Spleen (tissue), 11 donors: Measurements from ENCODE around the gene SLC43A1. TPM values are rescaled to one million over a fixed set of nuclear protein-coding genes. Genes with fewer than 3 reads are reported as not detected.

Experiments used
- DNase-seq: peaks from one replicate; pipeline ENCODE4 v3.0.0-alpha.2; 2020
- H3K27ac ChIP-seq, 8 donors: fragments of 200-600 bp; sonication (generic) in 7 of 8; 1 replicate in 4 of 8; 2 replicates in 4 of 8; pipeline versions ENCODE4 v1.5.0 to v1.8.0; 2016 to 2021; ENCODE audit warnings: inconsistent platforms in 4 of 8, mild to moderate bottlenecking in 4 of 8, moderate library complexity in 1 of 8
- H3K27me3 ChIP-seq, 7 donors: fragments of 200-600 bp; sonication (generic) in 6 of 7; replicated peaks in 1 of 7; 1 replicate in 4 of 7; 2 replicates in 3 of 7; pipeline versions ENCODE4 v1.5.0 to v1.8.0; 2016 to 2021; ENCODE audit warnings: inconsistent platforms in 3 of 7, mild to moderate bottlenecking in 1 of 7
- H3K36me3 ChIP-seq, 6 donors: fragments of 200-600 bp; sonication (generic) in 5 of 6; 1 replicate in 4 of 6; 2 replicates in 2 of 6; pipeline versions ENCODE4 v1.5.0 to v1.8.0; 2016 to 2021; ENCODE audit warnings: inconsistent platforms in 2 of 6
- H3K4me1 ChIP-seq, 6 donors: fragments of 200-600 bp; sonication (generic) in 5 of 6; 1 replicate in 3 of 6; 2 replicates in 3 of 6; pipeline versions ENCODE4 v1.5.0 to v1.8.0; 2016 to 2021; ENCODE audit warnings: inconsistent platforms in 3 of 6
- H3K4me3 ChIP-seq, 8 donors: fragments of 200-600 bp; sonication (generic) in 7 of 8; 1 replicate in 4 of 8; 2 replicates in 4 of 8; pipeline versions ENCODE4 v1.5.0 to v1.8.0; 2016 to 2021; ENCODE audit warnings: inconsistent platforms in 4 of 8, mild to moderate bottlenecking in 4 of 8, moderate library complexity in 2 of 8
- H3K9me3 ChIP-seq, 8 donors: fragments of 200-600 bp; sonication (generic) in 7 of 8; 1 replicate in 4 of 8; 2 replicates in 4 of 8; pipeline versions ENCODE4 v1.5.0 to v1.8.0; 2016 to 2021; ENCODE audit warnings: inconsistent platforms in 4 of 8
- POLR2A ChIP-seq, 3 donors: fragments of 450-650 bp; IDR thresholded peaks; one replicate each; pipeline ENCODE4 v1.5.1; 2017; ENCODE audit warnings: antibody characterized with exemption in 3 of 3, mild to moderate bottlenecking in 1 of 3
- POLR2AphosphoS5 ChIP-seq, 3 donors: sonication (generic); formaldehyde crosslinking; IDR thresholded peaks; one replicate each; pipeline ENCODE4 v1.5.1; 2017; ENCODE audit warnings: antibody characterized with exemption in 3 of 3
- WGBS, 5 donors: extraction: QIAGEN DNeasy Blood & Tissue Kit in 3 of 5; methylation state at CpG; one replicate each; pipeline versions ENCODE4 v1.1.5 to v1.1.7; 2013 to 2018; 5-methylcytosine and 5-hydroxymethylcytosine counted together
- intact Hi-C: fragments of 100-400 bp; cut with DNase I; formaldehyde crosslinking; loops from one replicate; pipeline ENCODE4 v1.15.0; 2023; ENCODE audit warnings: low total_unique reads
- polyA plus RNA-seq, 3 donors: library from polyadenylated mRNA; stranded (reverse); fragments of 200-250 nt; gene quantifications; one replicate each; pipeline ENCODE4 v1.2.1, GENCODE V29; 2013
- total RNA-seq, 7 donors: library from RNA; depleted of rRNA in 3 of 7; stranded (reverse); fragments of >200 nt in 3 of 7; fragmentation: NEBNext Ultra II Directional in 4 of 7; extraction: Animal tissue kit (Norgen Biotek cat#: 25700) in 4 of 7; gene quantifications; one replicate each; pipeline versions ENCODE4 v1.1.0 to v1.2.1, GENCODE V29; 2016 to 2021
- TF ChIP-seq, protein P1 (sequence below), 11 experiments: fragments of 200-600 bp in 7 of 11; fragments of 450-650 bp in 4 of 11; sonication (generic) in 4 of 11; IDR thresholded peaks in 8 of 11; conservative IDR thresholded peaks in 3 of 11; 1 replicate in 7 of 11; 2 replicates in 4 of 11; pipeline versions ENCODE4 v1.4.0 to v1.8.0; 2016 to 2021; ENCODE audit warnings: antibody characterized with exemption in 11 of 11, inconsistent platforms in 4 of 11, mild to moderate bottlenecking in 1 of 11
- donor health status: healthy with polysubstance abuse.
- donor health status: DM: no; HTN: no; CAD: no; lungs with moderate emphysema.
- donor health status: DM: no; HTN: no; CAD: no.
- donor health status: Bipolar disorder and iron deficiency.
- donor health status: healthy.
- donor health status: DM: no; HTN: no; CAD: no.
- donor health status: DM: yes; HTN: yes; CAD: no.

The SLC43A1 gene
- total and polyA plus RNA-seq, 10 donors: 6.2 to 16.1 (median 10.8) TPM

DNA sequence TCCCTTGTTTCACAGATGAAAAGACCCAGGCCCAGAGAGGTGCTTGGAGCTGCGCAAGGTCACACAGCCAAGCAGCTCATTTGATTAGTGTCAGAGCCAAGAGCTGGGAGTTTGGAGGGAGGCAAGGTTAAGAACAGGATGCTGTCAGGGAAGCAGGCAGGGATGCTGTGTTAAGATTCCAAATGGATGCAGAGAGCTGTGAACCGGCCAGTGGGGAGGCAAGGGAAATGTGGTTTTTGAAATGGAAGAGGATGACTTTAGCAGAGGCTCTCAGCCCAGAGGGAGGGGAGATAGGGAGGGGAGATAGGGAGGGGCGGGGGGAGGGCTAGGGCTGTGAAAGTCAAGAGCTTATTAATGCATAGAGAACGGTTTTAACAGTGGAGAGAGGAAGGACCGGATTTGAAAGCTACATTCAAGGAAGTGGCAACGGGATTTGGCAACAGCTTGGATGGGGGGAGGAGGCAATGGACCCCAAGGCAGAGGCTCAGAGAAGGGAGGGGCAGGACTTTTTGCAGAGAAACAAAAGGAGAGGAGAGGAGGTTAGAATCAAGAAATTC, 42.1 kb downstream of the SLC43A1 start:
- Histone ChIP-seq H3K4me3 (no peak overlapping the region), H3K27ac (no peak overlapping the region), H3K27me3 (peaks cover 0 to 48% (median 13%) of the 10 kb centered on the region in 7 donors), H3K36me3 (no peaks in the 10 kb centered on the region), H3K4me1 (peaks cover 8 to 41% (median 36%) of the 10 kb centered on the region in 6 donors), H3K9me3 (no peaks in the 10 kb centered on the region)
- intact Hi-C loops: no loop called here
- 35 to 54% (median 42%) methylated on average over 6 of the region's 6 CpGs for WGBS, 5 donors
- no peak for DNase-seq
- TF ChIP-seq, protein P1, sequence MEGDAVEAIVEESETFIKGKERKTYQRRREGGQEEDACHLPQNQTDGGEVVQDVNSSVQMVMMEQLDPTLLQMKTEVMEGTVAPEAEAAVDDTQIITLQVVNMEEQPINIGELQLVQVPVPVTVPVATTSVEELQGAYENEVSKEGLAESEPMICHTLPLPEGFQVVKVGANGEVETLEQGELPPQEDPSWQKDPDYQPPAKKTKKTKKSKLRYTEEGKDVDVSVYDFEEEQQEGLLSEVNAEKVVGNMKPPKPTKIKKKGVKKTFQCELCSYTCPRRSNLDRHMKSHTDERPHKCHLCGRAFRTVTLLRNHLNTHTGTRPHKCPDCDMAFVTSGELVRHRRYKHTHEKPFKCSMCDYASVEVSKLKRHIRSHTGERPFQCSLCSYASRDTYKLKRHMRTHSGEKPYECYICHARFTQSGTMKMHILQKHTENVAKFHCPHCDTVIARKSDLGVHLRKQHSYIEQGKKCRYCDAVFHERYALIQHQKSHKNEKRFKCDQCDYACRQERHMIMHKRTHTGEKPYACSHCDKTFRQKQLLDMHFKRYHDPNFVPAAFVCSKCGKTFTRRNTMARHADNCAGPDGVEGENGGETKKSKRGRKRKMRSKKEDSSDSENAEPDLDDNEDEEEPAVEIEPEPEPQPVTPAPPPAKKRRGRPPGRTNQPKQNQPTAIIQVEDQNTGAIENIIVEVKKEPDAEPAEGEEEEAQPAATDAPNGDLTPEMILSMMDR (IDR thresholded peaks at IDR 0.05 in 8 of 11, conservative IDR thresholded peaks at IDR 0.05 in 3 of 11): no peak
- no peak for TF ChIP-seq POLR2AphosphoS5 (IDR thresholded peaks at IDR 0.05)
- no peak for TF ChIP-seq POLR2A (IDR thresholded peaks at IDR 0.05)

DNA sequence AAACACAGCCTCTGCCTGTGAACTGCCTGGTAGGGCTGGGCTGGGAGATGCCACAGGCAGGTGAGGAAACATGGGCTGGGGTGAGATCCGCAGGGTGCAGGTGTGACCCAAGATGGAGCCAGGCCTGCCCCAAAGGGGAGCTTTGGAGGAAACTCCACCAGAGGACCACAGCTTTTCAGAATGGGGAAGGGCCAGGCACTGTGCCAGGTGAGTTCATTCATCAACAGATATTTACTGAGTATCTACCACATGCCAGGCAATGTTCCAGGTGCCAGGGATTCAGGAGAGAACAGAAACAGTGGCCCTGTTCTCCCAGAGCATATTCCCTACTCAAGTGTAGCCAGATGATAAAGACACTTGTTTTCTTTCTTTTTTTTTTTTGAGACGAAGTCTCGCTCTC, 44.0 kb downstream of the SLC43A1 start:
- peaks cover 8 to 33% (median 28%) of the 10 kb centered on the region in 6 donors for H3K4me1 ChIP-seq
- H3K4me3 ChIP-seq: no peak overlapping the region
- H3K27ac ChIP-seq: no peak overlapping the region
- intact Hi-C loops: no loop called here
- 90 to 100% (median 96%) methylated on average over 3 of the region's 3 CpGs for WGBS, 5 donors
- TF ChIP-seq, protein P1 (IDR thresholded peaks at IDR 0.05 in 8 of 11, conservative IDR thresholded peaks at IDR 0.05 in 3 of 11): no peak
- no peak for TF ChIP-seq POLR2A (IDR thresholded peaks at IDR 0.05)
- TF ChIP-seq POLR2AphosphoS5 (IDR thresholded peaks at IDR 0.05): no peak
- no peak for DNase-seq
- no peaks in the 10 kb centered on the region for H3K36me3 ChIP-seq
- H3K27me3 ChIP-seq: peaks cover 0 to 43% (median 9%) of the 10 kb centered on the region in 7 donors
- no peaks in the 10 kb centered on the region for H3K9me3 ChIP-seq

DNA sequence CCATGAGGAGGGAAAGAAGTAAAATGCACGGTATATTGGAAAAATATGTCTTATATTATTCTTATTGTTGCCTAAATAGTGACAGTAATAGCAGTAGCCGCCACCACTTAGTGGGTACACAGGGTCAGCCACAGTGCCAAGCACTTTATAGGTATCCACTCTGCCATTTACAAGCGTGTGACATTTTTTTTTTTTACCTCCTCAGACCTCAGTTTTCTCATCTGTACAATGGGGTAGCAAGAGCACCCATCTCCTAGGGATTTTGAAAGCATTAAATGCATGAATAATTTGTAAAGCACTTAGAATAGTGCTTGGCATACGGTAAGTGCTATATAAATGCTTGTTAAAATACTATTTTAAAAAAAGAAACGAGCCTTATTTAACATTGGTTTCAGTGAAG, 46.2 kb downstream of the SLC43A1 start:
- intact Hi-C loops: no loop called here
- WGBS, 5 donors: 77 to 92% (median 83%) methylated on average over 5 of the region's 5 CpGs

DNA sequence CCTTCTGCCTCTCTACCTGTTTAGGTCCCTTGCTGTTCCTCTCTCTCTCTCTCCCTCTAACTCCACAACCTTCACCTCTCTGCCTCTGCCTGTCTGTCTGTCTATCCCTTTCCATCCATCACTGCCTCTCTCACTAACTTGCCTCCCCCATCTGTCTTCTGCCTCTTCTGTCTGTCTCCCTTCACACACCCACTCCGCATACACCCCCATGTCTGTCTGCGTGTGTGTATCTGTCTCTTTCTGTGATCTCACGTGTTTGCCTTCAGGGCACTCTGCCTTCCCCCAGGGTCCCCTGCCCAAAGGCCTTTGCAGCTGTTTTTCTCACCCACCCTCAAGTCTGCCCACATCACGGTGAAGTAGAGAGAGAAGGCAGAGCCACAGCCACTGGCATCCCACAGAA, 47.2 kb downstream of the SLC43A1 start:
- WGBS, 5 donors: 79 to 89% (median 82%) methylated on average over 4 of the region's 4 CpGs
- intact Hi-C loops: no loop called here
- DNase-seq: no peak
- Histone ChIP-seq H3K27me3 (peaks cover 0 to 10% (median 0%) of the 10 kb centered on the region in 7 donors), H3K27ac (no peak overlapping the region), H3K36me3 (no peaks in the 10 kb centered on the region), H3K9me3 (no peaks in the 10 kb centered on the region), H3K4me3 (no peak overlapping the region), H3K4me1 (peaks cover 0 to 15% (median 5%) of the 10 kb centered on the region in 6 donors)
- TF ChIP-seq, protein P1 (IDR thresholded peaks at IDR 0.05 in 8 of 11, conservative IDR thresholded peaks at IDR 0.05 in 3 of 11): no peak

More for the DNA sequence above, 46.2 kb downstream of the SLC43A1 start:
- H3K4me3 ChIP-seq: no peak overlapping the region
- peaks cover 0 to 20% (median 10%) of the 10 kb centered on the region in 6 donors for H3K4me1 ChIP-seq
- TF ChIP-seq POLR2A (IDR thresholded peaks at IDR 0.05) (no peak), POLR2AphosphoS5 (IDR thresholded peaks at IDR 0.05) (no peak)
- TF ChIP-seq, protein P1 (IDR thresholded peaks at IDR 0.05 in 8 of 11, conservative IDR thresholded peaks at IDR 0.05 in 3 of 11): no peak
- H3K27me3 ChIP-seq: peaks cover 0 to 20% (median 0%) of the 10 kb centered on the region in 7 donors
- DNase-seq: no peak
- no peaks in the 10 kb centered on the region for H3K36me3 ChIP-seq
- H3K9me3 ChIP-seq: no peaks in the 10 kb centered on the region
- H3K27ac ChIP-seq: no peak overlapping the region
